ENCODE measurements around the gene IRAK2. TPM values are rescaled to one million over a fixed set of nuclear protein-coding genes. Genes with fewer than 3 reads are reported as not detected.

The IRAK2 gene
- total and polyA plus RNA-seq, 2 donors (not counting 3 experiments of a cell fraction or from before 2014, with no cell fraction given) = 7.9 to 10.0 TPM

DNA sequence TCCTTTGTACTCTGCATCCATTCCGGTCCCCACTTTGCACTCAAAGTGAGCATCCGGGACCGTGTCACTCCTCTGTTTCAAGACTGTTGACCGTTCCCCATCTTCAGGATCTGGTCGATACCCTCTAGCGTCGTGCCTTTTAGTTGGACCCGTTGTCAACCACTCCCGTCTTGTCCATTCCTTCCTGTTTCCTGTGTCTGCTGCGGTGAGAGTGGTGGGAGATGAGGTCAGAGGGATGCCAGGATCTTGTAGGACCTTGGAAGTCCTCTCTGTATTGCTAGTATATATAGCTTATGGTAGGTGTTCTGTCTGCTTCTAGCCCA is 48.6 kb upstream of the IRAK2 start:
- no peak for TF ChIP-seq JUN (IDR thresholded peaks at IDR 0.05; ENCODE audit: borderline replicate concordance, insufficient read depth, insufficient read length, low read depth)
- TF ChIP-seq EZH2 (IDR thresholded peaks at IDR 0.05; ENCODE audit: borderline replicate concordance, low read depth, low read length, severe bottlenecking) = no peak
- TF ChIP-seq, protein P1, sequence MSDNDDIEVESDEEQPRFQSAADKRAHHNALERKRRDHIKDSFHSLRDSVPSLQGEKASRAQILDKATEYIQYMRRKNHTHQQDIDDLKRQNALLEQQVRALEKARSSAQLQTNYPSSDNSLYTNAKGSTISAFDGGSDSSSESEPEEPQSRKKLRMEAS (IDR thresholded peaks at IDR 0.05; ENCODE audit: insufficient read depth, insufficient read length) = no peak
- TF ChIP-seq POLR2A (IDR thresholded peaks at IDR 0.05; ENCODE audit: low read depth, low read length) = no peak
- TF ChIP-seq MYC (IDR thresholded peaks at IDR 0.05; ENCODE audit: low read depth, low read length) = no peak
- TF ChIP-seq POLR2AphosphoS5 (IDR thresholded peaks at IDR 0.05; ENCODE audit: insufficient read depth, low read depth, low read length) = no peak
- no peak for TF ChIP-seq FOS (IDR thresholded peaks at IDR 0.05; ENCODE audit: borderline replicate concordance, insufficient read depth, low read length)
- no peak for TF ChIP-seq GATA2 (IDR thresholded peaks at IDR 0.05; ENCODE audit: insufficient read depth, insufficient read length, low read depth, low read length)
- TF ChIP-seq, protein P2, sequence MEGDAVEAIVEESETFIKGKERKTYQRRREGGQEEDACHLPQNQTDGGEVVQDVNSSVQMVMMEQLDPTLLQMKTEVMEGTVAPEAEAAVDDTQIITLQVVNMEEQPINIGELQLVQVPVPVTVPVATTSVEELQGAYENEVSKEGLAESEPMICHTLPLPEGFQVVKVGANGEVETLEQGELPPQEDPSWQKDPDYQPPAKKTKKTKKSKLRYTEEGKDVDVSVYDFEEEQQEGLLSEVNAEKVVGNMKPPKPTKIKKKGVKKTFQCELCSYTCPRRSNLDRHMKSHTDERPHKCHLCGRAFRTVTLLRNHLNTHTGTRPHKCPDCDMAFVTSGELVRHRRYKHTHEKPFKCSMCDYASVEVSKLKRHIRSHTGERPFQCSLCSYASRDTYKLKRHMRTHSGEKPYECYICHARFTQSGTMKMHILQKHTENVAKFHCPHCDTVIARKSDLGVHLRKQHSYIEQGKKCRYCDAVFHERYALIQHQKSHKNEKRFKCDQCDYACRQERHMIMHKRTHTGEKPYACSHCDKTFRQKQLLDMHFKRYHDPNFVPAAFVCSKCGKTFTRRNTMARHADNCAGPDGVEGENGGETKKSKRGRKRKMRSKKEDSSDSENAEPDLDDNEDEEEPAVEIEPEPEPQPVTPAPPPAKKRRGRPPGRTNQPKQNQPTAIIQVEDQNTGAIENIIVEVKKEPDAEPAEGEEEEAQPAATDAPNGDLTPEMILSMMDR (IDR thresholded peaks at IDR 0.05; ENCODE audit: extremely low read depth in 1 of 2, insufficient read depth in 1 of 2, low read depth in 1 of 2, low read length in 2 of 2) = no peak
- H3K4me1 ChIP-seq (ENCODE audit: control insufficient read depth, extremely low read depth, insufficient read depth, low read length) = peaks cover 9% of the 10 kb centered on the region
- H2AFZ ChIP-seq (ENCODE audit: low read depth, low read length) = peak overlapping the region; percentile 86
- peak overlapping the region; percentile 74 for H3K4me2 ChIP-seq (ENCODE audit: insufficient read depth, low read length)
- intact Hi-C loops (cut with micrococcal nuclease) (loop anchor here (2.0 to 10.0 kb wide), 2 partner anchors 49 to 131 kb away; partner anchors contain the start of genes EMC3 and IRAK2), dilution Hi-C loops (cut with MboI; ENCODE audit: extremely low pct_ligation_motif_present, low sequenced_read_pairs) (no loop called here)
- no peaks in the 10 kb centered on the region for H3K9me1 ChIP-seq (replicated peaks; ENCODE audit: control insufficient read depth, extremely low read depth, insufficient read depth, low read length)
- ChIA-PET POLR2A (no interaction called here), CTCF (interaction anchor here (2.0 kb wide), 1 partner anchor 25 kb away, joined by 4 read pairs; the partner anchor contains the start of gene VHL)
- BruUV-seq (replicated peaks) = no TSS peak
- peaks cover 3% of the 10 kb centered on the region for H4K20me1 ChIP-seq (replicated peaks; ENCODE audit: control insufficient read depth, extremely low read depth, insufficient read depth, low read length)
- H3K9ac ChIP-seq (replicated peaks; ENCODE audit: extremely low read depth, insufficient read depth, low read length) = peak overlapping the region; percentile 90
- no peak for FAIRE-seq
- peaks cover 3% of the 10 kb centered on the region in 2 experiments for H3K36me3 ChIP-seq (ENCODE audit: control insufficient read depth in 2 of 2, extremely low read depth in 1 of 2, insufficient read depth in 2 of 2, low read length in 2 of 2)
- H3K27me3 ChIP-seq (ENCODE audit: control insufficient read depth in 2 of 2, insufficient read depth in 2 of 2, low read length in 2 of 2) = no peaks in the 10 kb centered on the region
- H3K27ac ChIP-seq (ENCODE audit: insufficient read depth, low read depth, low read length) = peak overlapping the region; percentile 59
- peak overlapping the region; percentile 63 to 87 (median 68) for H3K4me3 ChIP-seq (replicated peaks in 1 of 3; ENCODE audit: insufficient read depth in 1 of 3, low read depth in 1 of 3, low read length in 3 of 3)
- no peak for DNase-seq (ENCODE audit: low read depth, low spot score)
- no peaks in the 10 kb centered on the region for H3K9me3 ChIP-seq (replicated peaks; ENCODE audit: control insufficient read depth, insufficient read depth, low read length)
- H3K79me2 ChIP-seq (ENCODE audit: control insufficient read depth, insufficient read depth, low read length) = peaks cover 52% of the 10 kb centered on the region
